HG03575 (cell line): ENCODE measurements around the gene CCDC85C.

Source experiments
- ATAC-seq: cut with Tn5 transposase; IDR thresholded peaks from one replicate; pipeline ENCODE4 v1.9.1; 2021; ENCODE audit not compliant: unreplicated experiment, insufficient number of reproducible peaks, low FRiP score; ENCODE audit errors: extremely low read depth

Gene CCDC85C

GRCh38 chr14:99578541-99579101, 25.4 kb downstream of the CCDC85C start:
- no peak for ATAC-seq

- no peak for ATAC-seq
Measured at GRCh38 chr14:99576761-99577705, 27.0 kb downstream of the CCDC85C start.

GRCh38 chr14:99576304-99576703, 27.7 kb downstream of the CCDC85C start:
- no peak for ATAC-seq

- ATAC-seq, result no peak
Measured at GRCh38 chr14:99575043-99576023, 28.7 kb downstream of the CCDC85C start.

DNA sequence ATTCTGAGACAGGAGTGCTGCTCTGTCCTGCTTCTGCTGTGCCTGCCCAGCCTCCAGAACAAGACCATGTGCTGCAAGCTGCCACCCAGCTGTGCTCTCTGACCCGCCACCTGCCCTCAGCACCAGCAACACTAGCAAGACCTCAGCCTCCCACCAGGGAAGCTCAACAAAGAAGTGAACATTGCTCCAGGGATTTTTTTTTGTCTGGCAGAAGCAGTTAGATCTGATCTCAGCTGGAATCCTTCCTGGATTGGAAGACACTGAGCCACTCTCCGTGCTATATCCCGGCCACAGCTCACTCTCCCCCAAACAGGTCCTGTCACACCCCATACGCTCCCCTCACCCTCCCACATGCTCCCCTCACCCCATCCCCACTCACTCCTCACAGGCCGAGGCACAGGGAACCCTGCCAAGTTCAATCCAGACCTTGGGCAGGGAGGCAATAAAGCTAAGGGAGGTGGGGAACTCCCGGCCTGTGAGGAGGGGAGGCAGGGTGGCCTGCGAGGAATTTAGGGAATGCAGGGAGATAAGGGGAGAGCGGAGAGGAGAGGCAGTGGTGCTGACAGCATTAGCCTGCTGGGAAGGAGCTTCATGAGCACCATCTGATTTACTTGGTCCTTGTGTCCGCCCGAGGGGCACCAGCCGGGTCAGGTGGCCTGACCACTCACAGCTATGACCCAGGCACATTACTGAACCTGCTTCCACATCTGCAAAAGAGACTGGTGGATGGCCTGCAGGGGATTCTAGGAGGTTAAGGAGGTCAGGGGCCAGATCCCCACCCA, 29.7 kb downstream of the CCDC85C start:
- no peak for ATAC-seq

GRCh38 chr14:99573436-99574098, 30.4 kb downstream of the CCDC85C start:
- ATAC-seq, result no peak

GRCh38 chr14:99573000-99573330, 31.0 kb downstream of the CCDC85C start:
- no peak for ATAC-seq

GRCh38 chr14:99572173-99572999, 31.6 kb downstream of the CCDC85C start:
- ATAC-seq, result no peak

DNA sequence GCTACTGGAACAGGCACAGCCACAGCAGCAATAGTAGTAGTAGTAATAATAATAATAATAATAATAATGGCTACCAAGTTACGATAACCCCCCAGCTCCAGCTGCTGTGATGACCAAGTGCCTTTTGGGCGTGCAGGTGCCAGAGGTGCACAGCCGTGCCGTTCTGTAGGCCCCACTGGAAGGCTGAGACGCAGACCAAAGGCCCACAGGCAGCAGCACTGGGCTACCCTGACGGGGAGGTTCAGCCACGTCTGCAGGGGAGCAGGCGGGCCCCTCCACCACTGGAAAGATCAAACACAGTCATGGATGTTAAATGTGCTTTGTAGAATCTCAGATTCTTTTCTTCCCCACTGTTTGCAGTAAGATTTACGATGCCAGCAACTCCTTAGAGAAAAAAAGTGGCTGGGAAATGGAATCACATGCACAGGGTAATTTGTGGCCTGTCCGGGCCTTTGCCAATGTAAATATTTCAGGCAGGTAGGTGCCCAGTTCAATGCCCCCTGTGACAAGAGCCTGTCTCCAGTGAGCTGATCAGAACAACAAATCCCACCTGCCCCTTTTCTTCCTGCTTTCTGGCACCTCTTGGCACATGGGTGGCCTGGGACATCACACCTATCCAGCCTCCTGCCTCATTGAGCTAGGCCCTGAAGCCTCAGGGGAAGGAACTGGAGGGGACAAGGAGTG, 32.6 kb downstream of the CCDC85C start:
- no peak for ATAC-seq

GRCh38 chr14:99570544-99571302, 33.3 kb downstream of the CCDC85C start:
- ATAC-seq, result no peak

DNA sequence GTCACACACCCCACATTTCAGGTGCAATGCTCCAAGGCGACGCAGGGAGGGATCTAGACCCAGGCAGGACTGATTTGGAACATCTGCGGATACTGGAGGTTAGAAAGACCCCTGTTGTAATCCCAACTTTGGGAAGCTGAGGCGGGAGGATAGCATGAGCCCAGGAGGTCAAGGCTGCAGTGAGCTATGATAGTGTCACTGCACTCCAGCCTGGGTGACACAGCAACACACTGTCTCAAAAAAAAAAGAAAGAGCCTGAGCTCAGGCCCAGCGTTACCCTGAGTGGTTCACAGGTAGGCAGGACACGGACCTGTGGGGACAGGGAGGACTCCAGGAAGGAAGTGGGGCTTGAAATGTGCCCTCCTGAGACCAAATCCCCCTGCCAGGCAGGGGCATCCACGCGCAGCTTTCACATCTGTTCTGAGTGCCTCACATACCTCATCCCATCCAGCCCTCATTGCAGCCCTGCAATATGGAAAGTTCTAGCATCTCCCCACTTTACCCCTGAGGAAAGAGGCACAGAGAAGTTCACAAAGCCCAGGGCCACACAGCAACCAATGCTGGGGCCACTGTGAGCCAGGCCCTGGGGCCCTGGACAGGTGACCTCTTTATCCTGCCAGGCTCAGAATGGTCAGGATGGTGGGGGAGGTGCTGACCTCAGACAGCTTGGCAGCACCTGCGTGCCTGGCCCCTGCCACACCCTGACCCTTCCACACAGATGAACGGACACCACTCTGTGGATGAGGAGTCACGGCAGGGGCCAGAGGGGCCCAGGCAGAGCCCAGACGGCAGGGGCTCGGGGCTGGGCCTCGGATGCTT, 34.1 kb downstream of the CCDC85C start:
- ATAC-seq, result no peak

DNA sequence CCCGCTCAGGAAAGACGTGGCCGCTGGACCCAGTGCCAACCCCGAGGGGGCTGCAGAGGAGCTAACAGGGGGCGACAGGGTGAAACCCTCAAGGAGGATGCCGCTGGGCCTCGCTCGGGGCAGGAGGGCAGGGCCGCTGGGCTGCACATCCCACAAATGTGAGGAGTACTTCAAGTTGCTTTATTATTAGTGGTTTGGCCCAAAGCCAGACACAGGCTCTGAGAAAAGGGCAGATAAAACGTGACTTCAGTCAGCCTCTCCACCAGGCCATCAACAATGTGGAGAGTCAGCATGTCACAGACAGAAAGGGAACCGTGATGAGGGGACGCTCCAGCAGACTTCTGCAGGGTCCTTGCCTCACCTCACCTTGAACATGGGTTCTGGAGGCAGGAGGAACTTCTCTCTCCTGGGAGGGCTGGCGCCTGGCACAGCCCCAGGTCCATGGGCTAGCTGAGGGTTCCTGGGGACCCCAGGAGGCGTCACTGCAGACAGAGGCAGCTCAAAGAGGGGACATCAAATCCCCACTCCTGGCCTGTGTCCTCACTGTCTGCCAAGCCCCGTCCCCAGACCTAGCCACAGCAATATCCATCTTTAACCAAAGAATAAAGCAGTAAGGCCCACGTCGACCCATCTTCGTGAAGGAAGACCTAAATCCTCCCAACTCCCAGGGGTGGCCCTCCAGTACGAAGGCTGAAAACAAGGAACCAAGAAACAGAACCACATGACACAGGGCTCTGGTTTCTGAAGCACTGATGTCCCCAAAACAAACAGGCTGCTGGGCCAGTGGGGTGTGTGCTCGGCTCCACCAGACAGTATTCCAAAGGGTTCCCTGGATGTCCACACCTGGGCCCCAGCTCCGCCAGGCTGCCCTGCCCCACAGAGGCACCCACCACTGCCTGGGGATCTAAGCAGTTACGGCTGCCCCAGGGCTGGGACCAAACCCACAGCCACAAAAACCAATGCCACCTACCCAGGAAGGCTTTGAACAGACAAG, 35.1 kb downstream of the CCDC85C start:
- no peak for ATAC-seq

- no peak for ATAC-seq
Measured at GRCh38 chr14:99566390-99567354, 37.3 kb downstream of the CCDC85C start.
